ENCODE data around the gene ADAM19. TPM values are rescaled to one million over a fixed set of nuclear protein-coding genes. Genes with fewer than 3 reads are reported as not detected.

Gene ADAM19
- total RNA-seq, 1 donor from 2014 or later: 11.5 TPM

GRCh38 chr5:157599565-157599964 lies 24.0 kb upstream of the ADAM19 start:
- no peak overlapping the region for H3K4me2 ChIP-seq
- Mint-ChIP-seq H3K4me1 (peaks cover 5% of the 10 kb centered on the region), H3K27ac (no peak overlapping the region), H3K4me3 (no peak overlapping the region), H3K9me3 (no peaks in the 10 kb centered on the region), H3K36me3 (no peaks in the 10 kb centered on the region), H3K27me3 (ENCODE audit: insufficient read depth, low read depth) (peaks cover 5% of the 10 kb centered on the region)
- no peak overlapping the region for H3K4me3 ChIP-seq
- no peaks in the 10 kb centered on the region for H4K20me1 ChIP-seq (ENCODE audit: low read depth)
- no peaks in the 10 kb centered on the region for H3K9me3 ChIP-seq (ENCODE audit: low read depth)
- H3F3A ChIP-seq (ENCODE audit: low read depth): no peaks in the 10 kb centered on the region
- H3K79me2 ChIP-seq (ENCODE audit: low read depth): no peaks in the 10 kb centered on the region
- no peaks in the 10 kb centered on the region for H3K27me3 ChIP-seq
- TF ChIP-seq EZH2phosphoT487 (IDR thresholded peaks at IDR 0.05) (no peak), CTCF (IDR thresholded peaks at IDR 0.05) (no peak), EZH2 (IDR thresholded peaks at IDR 0.05) (no peak)
- H2AFZ ChIP-seq (replicated peaks): no peak overlapping the region
- no peaks in the 10 kb centered on the region for H3K36me3 ChIP-seq
- H3K27ac ChIP-seq: no peak overlapping the region
- H3K4me1 ChIP-seq: no peaks in the 10 kb centered on the region
- no peak overlapping the region for H3K9ac ChIP-seq
- no peak for DNase-seq (ENCODE audit: low spot score)

GRCh38 chr5:157598350-157598936 lies 22.9 kb upstream of the ADAM19 start:
- peaks cover 11% of the 10 kb centered on the region for H3K4me1 Mint-ChIP-seq
- H3K36me3 ChIP-seq: no peaks in the 10 kb centered on the region
- no peak overlapping the region for H3K4me3 Mint-ChIP-seq
- H2AFZ ChIP-seq (replicated peaks): no peak overlapping the region
- peaks cover 5% of the 10 kb centered on the region for H3K27me3 Mint-ChIP-seq (ENCODE audit: insufficient read depth, low read depth)
- no peak overlapping the region for H3K4me3 ChIP-seq
- H3K27ac ChIP-seq: no peak overlapping the region
- no peak for DNase-seq (ENCODE audit: low spot score)
- peaks cover 8% of the 10 kb centered on the region for H3K4me1 ChIP-seq
- no peaks in the 10 kb centered on the region for H3K36me3 Mint-ChIP-seq
- H3K27me3 ChIP-seq: no peaks in the 10 kb centered on the region
- H3K27ac Mint-ChIP-seq: no peak overlapping the region
- H3K4me2 ChIP-seq: no peak overlapping the region
- H3K9ac ChIP-seq: no peak overlapping the region
- H4K20me1 ChIP-seq (ENCODE audit: low read depth): no peaks in the 10 kb centered on the region
- H3F3A ChIP-seq (ENCODE audit: low read depth): no peaks in the 10 kb centered on the region
- no peaks in the 10 kb centered on the region for H3K9me3 ChIP-seq (ENCODE audit: low read depth)
- H3K9me3 Mint-ChIP-seq: no peaks in the 10 kb centered on the region
- no peaks in the 10 kb centered on the region for H3K79me2 ChIP-seq (ENCODE audit: low read depth)
- TF ChIP-seq CTCF (IDR thresholded peaks at IDR 0.05): no peak
- TF ChIP-seq EZH2 (IDR thresholded peaks at IDR 0.05): no peak
- TF ChIP-seq EZH2phosphoT487 (IDR thresholded peaks at IDR 0.05): no peak

DNA sequence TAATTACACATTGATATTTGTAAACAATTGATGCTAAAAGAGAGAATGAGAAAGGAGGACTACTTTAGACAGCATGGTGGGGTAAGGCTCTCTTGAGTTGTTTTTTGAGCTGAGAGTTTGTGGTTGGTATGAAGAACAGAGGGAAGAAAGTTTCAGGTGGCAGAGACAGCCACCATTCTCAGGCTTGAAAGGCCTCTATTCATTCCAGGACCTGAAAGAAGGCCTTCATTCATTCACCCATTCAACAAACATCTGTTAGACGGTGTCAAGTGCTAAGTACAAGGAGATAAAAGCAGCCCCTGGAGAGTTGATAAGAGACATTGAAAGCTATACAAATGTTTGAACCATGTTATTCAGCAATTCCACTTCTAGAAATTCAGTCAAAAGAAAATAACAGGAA lies 21.7 kb upstream of the ADAM19 start:
- Histone ChIP-seq H3K79me2 (ENCODE audit: low read depth) (no peaks in the 10 kb centered on the region), H3K9ac (no peak overlapping the region), H3K4me1 (peaks cover 8% of the 10 kb centered on the region), H3K9me3 (ENCODE audit: low read depth) (no peaks in the 10 kb centered on the region), H4K20me1 (ENCODE audit: low read depth) (no peaks in the 10 kb centered on the region), H3K36me3 (no peaks in the 10 kb centered on the region), H3K4me3 (no peak overlapping the region), H3K4me2 (no peak overlapping the region), H3K27me3 (no peaks in the 10 kb centered on the region), H2AFZ (replicated peaks) (no peak overlapping the region), H3K27ac (no peak overlapping the region), H3F3A (ENCODE audit: low read depth) (no peaks in the 10 kb centered on the region)
- Mint-ChIP-seq H3K4me3 (no peak overlapping the region), H3K36me3 (no peaks in the 10 kb centered on the region), H3K27ac (no peak overlapping the region), H3K4me1 (peaks cover 18% of the 10 kb centered on the region), H3K27me3 (ENCODE audit: insufficient read depth, low read depth) (peaks cover 3% of the 10 kb centered on the region), H3K9me3 (no peaks in the 10 kb centered on the region)
- no peak for DNase-seq (ENCODE audit: low spot score)
- TF ChIP-seq EZH2 (IDR thresholded peaks at IDR 0.05) (no peak), EZH2phosphoT487 (IDR thresholded peaks at IDR 0.05) (no peak)

GRCh38 chr5:157596487-157596886 lies 20.9 kb upstream of the ADAM19 start:
- H3K4me2 ChIP-seq: no peak overlapping the region
- DNase-seq (ENCODE audit: low spot score): no peak
- peaks cover 6% of the 10 kb centered on the region for H3K9me3 Mint-ChIP-seq
- H3K27me3 Mint-ChIP-seq (ENCODE audit: insufficient read depth, low read depth): peaks cover 3% of the 10 kb centered on the region
- peaks cover 8% of the 10 kb centered on the region for H3K4me1 ChIP-seq
- H3K9ac ChIP-seq: no peak overlapping the region
- H3F3A ChIP-seq (ENCODE audit: low read depth): no peaks in the 10 kb centered on the region
- no peak for TF ChIP-seq EZH2phosphoT487 (IDR thresholded peaks at IDR 0.05)
- TF ChIP-seq CTCF (IDR thresholded peaks at IDR 0.05): no peak
- TF ChIP-seq EZH2 (IDR thresholded peaks at IDR 0.05): no peak
- H3K9me3 ChIP-seq (ENCODE audit: low read depth): no peaks in the 10 kb centered on the region
- no peaks in the 10 kb centered on the region for H3K79me2 ChIP-seq (ENCODE audit: low read depth)
- no peak overlapping the region for H3K27ac ChIP-seq
- no peak overlapping the region for H3K4me3 ChIP-seq
- no peaks in the 10 kb centered on the region for H4K20me1 ChIP-seq (ENCODE audit: low read depth)
- no peak overlapping the region for H2AFZ ChIP-seq (replicated peaks)
- H3K27ac Mint-ChIP-seq: no peak overlapping the region
- H3K4me3 Mint-ChIP-seq: no peak overlapping the region
- peaks cover 18% of the 10 kb centered on the region for H3K4me1 Mint-ChIP-seq
- H3K27me3 ChIP-seq: no peaks in the 10 kb centered on the region
- H3K36me3 ChIP-seq: no peaks in the 10 kb centered on the region
- no peaks in the 10 kb centered on the region for H3K36me3 Mint-ChIP-seq
